GM12865 (cell line): ENCODE results near the gene LIPF.
"Not testable (repeated sequence)": the region's sequence is repeated elsewhere in the genome, so short reads cannot be mapped to it uniquely, and the experiment has no call there.

Experiments used
- DNase-seq: peaks from one replicate; pipeline ENCODE4 v3.0.0; 2010; ENCODE audit warnings: low read depth
- H3K4me3 ChIP-seq: 2 replicates; pipeline ENCODE4 v1.5.1; 2011; ENCODE audit warnings: mild to moderate bottlenecking, low read depth, low read length, control low read depth
- CTCF ChIP-seq: IDR thresholded peaks from 2 replicates; pipeline ENCODE4 v1.5.1; 2011; ENCODE audit warnings: low read length, control low read depth, low read depth, inconsistent platforms; ENCODE audit not compliant: insufficient read depth; ENCODE audit errors: missing control alignments

LIPF gene

GRCh38 chr10:88657901-88658300 is 6.3 kb upstream of the LIPF start:
- no peak for TF ChIP-seq CTCF
- DNase-seq: no peak
- H3K4me3 ChIP-seq: no peak overlapping the region

DNA sequence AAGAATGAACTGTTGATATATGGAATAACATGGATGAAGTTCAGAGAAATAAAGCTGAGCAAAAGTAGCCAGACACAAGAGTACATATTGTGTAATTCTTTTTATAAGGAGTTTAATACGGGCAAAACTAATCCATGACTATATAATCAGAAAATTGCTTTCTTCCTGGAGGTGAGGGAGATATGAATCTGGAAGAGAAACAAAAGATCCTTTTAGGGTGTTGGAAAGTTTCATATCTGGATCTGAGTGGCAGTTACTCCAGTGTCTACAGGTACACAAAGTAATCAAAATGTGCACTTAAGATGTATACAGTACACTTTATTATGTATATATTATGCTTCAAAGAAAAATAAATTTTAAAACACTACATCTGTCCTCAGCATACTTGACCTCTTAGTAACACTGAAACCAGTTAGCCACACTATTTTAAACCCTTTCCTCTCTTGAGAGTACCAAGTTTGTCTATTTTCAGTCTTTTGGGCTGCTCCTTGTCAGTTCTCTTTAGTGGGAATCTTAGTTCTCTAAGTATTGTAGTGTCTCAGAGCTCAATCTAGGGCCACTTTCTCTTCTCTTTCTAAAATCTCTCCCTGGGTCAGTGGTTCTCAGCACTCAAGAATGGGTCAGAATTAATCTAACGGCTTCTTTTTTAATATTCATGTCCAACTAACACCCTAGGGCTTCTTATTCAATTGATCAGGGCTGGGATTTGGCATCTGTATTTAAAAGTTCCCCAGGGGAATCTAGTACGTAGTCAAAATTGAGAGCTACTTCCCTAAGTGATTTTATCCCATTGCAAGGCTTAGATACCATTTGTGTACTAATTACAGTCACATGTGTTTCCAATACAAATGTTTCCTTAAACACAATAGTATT is 4.3 kb upstream of the LIPF start:
- TF ChIP-seq CTCF: no peak
- DNase-seq: no peak
- H3K4me3 ChIP-seq: no peak overlapping the region

GRCh38 chr10:88660598-88660884 is 3.7 kb upstream of the LIPF start:
- TF ChIP-seq CTCF: no peak
- no peak overlapping the region for H3K4me3 ChIP-seq
- no peak for DNase-seq

DNA sequence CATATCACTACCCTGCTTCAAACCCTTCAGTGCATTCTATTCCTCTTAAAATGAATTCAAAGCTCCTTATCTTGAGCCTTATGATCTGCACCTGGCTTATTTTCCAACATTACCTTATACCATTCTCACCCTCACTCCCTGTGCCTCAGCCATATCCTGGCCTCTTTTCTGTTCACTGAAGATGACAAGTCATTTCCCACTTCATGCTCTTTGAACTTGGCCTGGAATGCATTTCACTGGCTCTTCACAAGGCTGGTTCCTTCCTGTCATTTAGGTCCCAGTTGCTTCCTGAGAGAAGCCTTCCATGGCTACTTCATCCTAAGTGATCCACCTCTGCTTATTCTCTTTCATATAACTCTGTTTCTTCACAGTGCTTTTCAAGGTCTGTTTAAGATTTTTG is 3.2 kb upstream of the LIPF start:
- no peak overlapping the region for H3K4me3 ChIP-seq
- no peak for DNase-seq
- no peak for TF ChIP-seq CTCF

DNA sequence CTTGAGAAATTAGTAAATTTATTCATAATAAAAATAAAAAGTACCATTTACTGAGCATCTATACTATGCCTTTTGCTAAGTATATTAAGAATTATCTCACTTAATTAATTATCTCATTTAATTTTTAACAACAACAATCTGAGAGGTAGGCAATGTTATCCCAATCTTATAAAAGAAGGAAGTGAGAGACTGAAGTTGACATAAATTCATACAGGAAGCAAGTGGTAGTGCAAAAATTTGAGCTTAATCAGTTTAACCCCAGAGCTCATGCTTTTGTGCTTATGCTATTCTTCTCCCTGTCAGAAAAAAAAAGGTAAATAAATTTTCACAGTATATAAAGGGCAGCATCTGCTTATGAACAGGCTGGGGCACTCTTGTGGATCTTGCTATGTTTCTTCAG is 2.7 kb upstream of the LIPF start:
- DNase-seq: no peak
- no peak for TF ChIP-seq CTCF
- no peak overlapping the region for H3K4me3 ChIP-seq

DNA sequence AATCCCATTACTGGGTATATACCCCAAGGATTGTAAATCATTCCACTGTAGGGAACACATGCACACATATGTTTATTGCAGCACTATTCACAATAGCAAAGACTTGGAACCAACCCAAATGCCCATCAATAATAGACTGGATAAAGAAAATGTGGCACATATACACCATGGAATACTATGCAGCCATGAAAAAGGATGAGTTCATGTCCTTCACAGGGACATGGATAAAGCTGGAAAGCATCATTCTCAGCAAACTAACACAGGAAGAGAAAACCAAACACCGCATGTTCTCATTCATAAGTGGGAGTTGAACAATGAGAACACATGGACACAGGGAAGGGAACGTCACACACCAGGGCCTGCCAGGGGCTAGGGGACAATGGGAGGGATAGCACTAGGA is 1.1 kb upstream of the LIPF start:
- not testable (repeated sequence) for H3K4me3 ChIP-seq, DNase-seq

DNA sequence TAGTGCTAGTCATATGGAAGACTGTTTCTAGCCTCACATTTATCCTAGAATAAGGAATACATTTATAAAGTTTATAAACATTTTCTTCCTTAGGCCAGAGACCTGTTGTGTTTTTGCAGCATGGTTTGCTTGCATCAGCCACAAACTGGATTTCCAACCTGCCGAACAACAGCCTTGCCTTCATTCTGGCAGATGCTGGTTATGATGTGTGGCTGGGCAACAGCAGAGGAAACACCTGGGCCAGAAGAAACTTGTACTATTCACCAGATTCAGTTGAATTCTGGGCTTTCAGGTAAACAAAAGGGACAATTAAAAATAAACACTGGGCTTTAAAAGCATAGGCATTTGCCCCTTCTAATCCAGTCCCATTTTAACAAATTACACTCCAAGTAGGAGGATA is 4.2 kb downstream of the LIPF start:
- no peak for DNase-seq
- TF ChIP-seq CTCF: no peak
- no peak overlapping the region for H3K4me3 ChIP-seq
